ENCODE results near the gene C6orf120.
"Not testable (repeated sequence)": the region's sequence is repeated elsewhere in the genome, so short reads cannot be mapped to it uniquely, and the experiment has no call there.

DNA sequence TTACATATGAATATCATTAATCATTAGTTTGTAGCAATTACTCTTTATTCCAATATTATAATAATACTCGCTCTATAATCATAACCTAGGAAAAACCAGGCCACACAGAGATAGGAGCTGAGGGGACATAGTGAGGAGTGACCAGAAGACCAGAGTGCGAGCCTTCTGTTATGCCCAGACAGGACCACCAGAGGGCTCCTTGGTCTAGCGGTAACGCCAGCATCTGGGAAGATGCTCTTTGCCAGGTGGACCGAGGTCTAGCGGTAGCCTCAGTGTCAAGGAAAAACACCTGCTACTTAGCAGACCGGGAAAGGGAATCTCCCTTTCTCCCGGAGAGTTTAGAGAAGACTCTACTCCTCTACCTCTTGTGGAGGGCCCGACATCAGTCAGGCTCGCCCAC, 4.8 kb upstream of the C6orf120 start:
- TF ChIP-seq EZH2 (IDR thresholded peaks at IDR 0.05; ENCODE audit: borderline replicate concordance, low read depth, low read length, severe bottlenecking); POLR2AphosphoS5 (IDR thresholded peaks at IDR 0.05; ENCODE audit: insufficient read depth, low read depth, low read length); FOS (IDR thresholded peaks at IDR 0.05; ENCODE audit: borderline replicate concordance, insufficient read depth, low read length); GATA2 (IDR thresholded peaks at IDR 0.05; ENCODE audit: insufficient read depth, insufficient read length, low read depth, low read length); POLR2A (IDR thresholded peaks at IDR 0.05; ENCODE audit: low read depth, low read length); MYC (IDR thresholded peaks at IDR 0.05; ENCODE audit: low read depth, low read length): not testable (repeated sequence)
- TF ChIP-seq, protein P1, sequence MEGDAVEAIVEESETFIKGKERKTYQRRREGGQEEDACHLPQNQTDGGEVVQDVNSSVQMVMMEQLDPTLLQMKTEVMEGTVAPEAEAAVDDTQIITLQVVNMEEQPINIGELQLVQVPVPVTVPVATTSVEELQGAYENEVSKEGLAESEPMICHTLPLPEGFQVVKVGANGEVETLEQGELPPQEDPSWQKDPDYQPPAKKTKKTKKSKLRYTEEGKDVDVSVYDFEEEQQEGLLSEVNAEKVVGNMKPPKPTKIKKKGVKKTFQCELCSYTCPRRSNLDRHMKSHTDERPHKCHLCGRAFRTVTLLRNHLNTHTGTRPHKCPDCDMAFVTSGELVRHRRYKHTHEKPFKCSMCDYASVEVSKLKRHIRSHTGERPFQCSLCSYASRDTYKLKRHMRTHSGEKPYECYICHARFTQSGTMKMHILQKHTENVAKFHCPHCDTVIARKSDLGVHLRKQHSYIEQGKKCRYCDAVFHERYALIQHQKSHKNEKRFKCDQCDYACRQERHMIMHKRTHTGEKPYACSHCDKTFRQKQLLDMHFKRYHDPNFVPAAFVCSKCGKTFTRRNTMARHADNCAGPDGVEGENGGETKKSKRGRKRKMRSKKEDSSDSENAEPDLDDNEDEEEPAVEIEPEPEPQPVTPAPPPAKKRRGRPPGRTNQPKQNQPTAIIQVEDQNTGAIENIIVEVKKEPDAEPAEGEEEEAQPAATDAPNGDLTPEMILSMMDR (IDR thresholded peaks at IDR 0.05; ENCODE audit: extremely low read depth in 1 of 2, insufficient read depth in 1 of 2, low read depth in 1 of 2, low read length in 2 of 2) = peak; percentile 25 to 36
- TF ChIP-seq, protein P2, sequence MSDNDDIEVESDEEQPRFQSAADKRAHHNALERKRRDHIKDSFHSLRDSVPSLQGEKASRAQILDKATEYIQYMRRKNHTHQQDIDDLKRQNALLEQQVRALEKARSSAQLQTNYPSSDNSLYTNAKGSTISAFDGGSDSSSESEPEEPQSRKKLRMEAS (IDR thresholded peaks at IDR 0.05; ENCODE audit: insufficient read depth, insufficient read length) = not testable (repeated sequence)
